ENCODE data around the gene LRRC3C.
A peak's percentile ranks its signal among the peaks of the same experiment; 100 is the strongest.

Gene LRRC3C

DNA sequence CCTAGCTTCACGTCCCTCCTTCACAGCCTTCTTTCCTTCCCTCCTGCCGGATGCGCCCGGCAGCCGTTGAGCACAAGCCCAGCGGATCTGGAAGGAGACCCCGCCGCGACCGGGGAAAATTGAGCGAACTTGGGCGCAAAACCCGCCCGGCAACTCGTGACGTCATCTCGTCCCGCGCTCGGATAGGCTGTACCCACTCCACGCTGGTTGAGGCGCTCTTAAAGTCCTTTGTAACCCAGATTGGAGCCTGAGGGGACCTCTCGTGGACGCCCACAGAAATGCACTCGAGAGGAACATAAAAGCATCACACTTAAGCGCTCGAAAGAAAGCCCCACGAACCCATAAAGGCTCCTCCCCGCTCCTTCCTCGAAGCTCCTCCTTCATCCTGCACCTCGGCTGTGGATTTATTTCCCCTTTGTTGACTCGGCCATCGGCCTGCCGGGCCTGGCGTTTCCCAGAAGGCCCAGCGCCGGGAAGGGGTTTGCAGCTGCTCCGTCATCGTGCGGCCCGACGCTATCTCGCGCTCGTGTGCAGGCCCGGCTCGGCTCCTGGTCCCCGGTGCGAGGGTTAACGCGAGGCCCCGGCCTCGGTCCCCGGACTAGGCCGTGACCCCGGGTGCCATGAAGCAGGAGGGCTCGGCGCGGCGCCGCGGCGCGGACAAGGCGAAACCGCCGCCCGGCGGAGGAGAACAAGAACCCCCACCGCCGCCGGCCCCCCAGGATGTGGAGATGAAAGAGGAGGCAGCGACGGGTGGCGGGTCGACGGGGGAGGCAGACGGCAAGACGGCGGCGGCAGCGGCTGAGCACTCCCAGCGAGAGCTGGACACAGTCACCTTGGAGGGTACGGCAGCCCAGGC lies 53.0 kb downstream of the LRRC3C start, which contains the start of gene PSMD3:
TSS of gene PSMD3 (plus strand) at position 457 of the 856 bp plus-strand sequence. CDS start at position 621, 164 bp downstream.
- peak; percentile 100 for DNase-seq

GRCh38 chr17:39981207-39981741 lies 53.7 kb downstream of the LRRC3C start:
- no peak for DNase-seq

GRCh38 chr17:39981766-39982375 lies 54.3 kb downstream of the LRRC3C start:
- DNase-seq, result no peak

GRCh38 chr17:39988206-39988810 lies 60.8 kb downstream of the LRRC3C start:
- DNase-seq, result no peak

DNA sequence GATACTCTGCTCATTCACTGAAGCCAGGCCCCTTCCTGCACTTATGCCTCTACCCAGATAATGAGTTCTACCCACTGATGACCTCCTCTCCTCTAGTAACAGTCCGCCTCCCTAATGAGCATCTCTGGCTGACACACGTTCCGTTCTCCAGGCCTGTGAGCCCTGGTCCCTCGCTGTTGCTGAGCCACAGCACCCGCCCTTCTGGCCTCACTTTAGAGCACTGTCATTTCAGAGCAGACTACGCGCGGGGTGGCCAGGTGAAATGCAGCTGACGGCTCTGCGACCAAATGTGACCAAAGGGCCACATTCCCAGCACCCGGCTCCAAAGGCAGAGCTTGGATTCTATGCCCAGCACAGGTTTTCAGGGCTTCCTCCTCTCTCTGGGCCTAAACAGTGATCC lies 66.9 kb downstream of the LRRC3C start:
- DNase-seq, result no peak

All from CD4-positive, alpha-beta T cell treated with Interleukin-4 for 4 hours (primary cell).